HTERT RPE-1 (cell line): Measurements from ENCODE around the gene DPP9.
"Not testable (repeated sequence)": the region's sequence is repeated elsewhere in the genome, so short reads cannot be mapped to it uniquely, and the experiment has no call there.

Experiments
- in situ Hi-C: fragments of 300-500 bp; cut with MboI; formaldehyde crosslinking; loops from 4 replicates; pipeline ENCODE4 v1.14.3; 2020; ENCODE audit warnings: low sequenced_read_pairs

DPP9 gene

GRCh38 chr19:4742723-4743646, 19.3 kb upstream of the DPP9 start:
- in situ Hi-C loops: no loop called here

GRCh38 chr19:4740092-4740491, 16.4 kb upstream of the DPP9 start:
- in situ Hi-C loops: no loop called here

- in situ Hi-C loops: no loop called here
Observed at GRCh38 chr19:4738734-4739133, 15.1 kb upstream of the DPP9 start.

- in situ Hi-C loops: no loop called here
Observed at GRCh38 chr19:4737955-4738600, 14.4 kb upstream of the DPP9 start.

GRCh38 chr19:4733755-4734345, 10.2 kb upstream of the DPP9 start:
- in situ Hi-C loops: no loop called here

- in situ Hi-C loops: no loop called here
Observed at GRCh38 chr19:4732680-4733114, 9.1 kb upstream of the DPP9 start.

- in situ Hi-C loops: no loop called here
Observed at GRCh38 chr19:4730740-4731171, 7.1 kb upstream of the DPP9 start.

GRCh38 chr19:4728871-4729270, 5.2 kb upstream of the DPP9 start:
- in situ Hi-C loops: no loop called here

- in situ Hi-C loops: no loop called here
Observed at GRCh38 chr19:4722671-4723594, 709 bp downstream of the DPP9 start.

- in situ Hi-C loops: no loop called here
Observed at GRCh38 chr19:4721196-4721595, 2.4 kb downstream of the DPP9 start.

GRCh38 chr19:4720037-4720700, 3.5 kb downstream of the DPP9 start:
- in situ Hi-C loops: no loop called here

- in situ Hi-C loops: no loop called here
Observed at GRCh38 chr19:4719499-4719866, 4.2 kb downstream of the DPP9 start.

GRCh38 chr19:4717966-4718701, 5.5 kb downstream of the DPP9 start:
- in situ Hi-C loops: no loop called here

GRCh38 chr19:4717191-4717965, 6.3 kb downstream of the DPP9 start:
- in situ Hi-C loops: no loop called here

GRCh38 chr19:4715529-4716221, 8.0 kb downstream of the DPP9 start:
- in situ Hi-C loops: no loop called here

- in situ Hi-C loops: not testable (repeated sequence)
Observed at GRCh38 chr19:4715178-4715528, 8.5 kb downstream of the DPP9 start.

GRCh38 chr19:4714016-4714415, 9.6 kb downstream of the DPP9 start:
- in situ Hi-C loops: no loop called here

GRCh38 chr19:4713384-4713951, 10.2 kb downstream of the DPP9 start:
- in situ Hi-C loops: no loop called here
